K562 (cell line): ENCODE results near the gene SLC15A5. TPM values are rescaled to one million over a fixed set of nuclear protein-coding genes. Genes with fewer than 3 reads are reported as not detected.

Experiments used
- ATAC-seq: fragments of 200-7000 bp; cut with Tn5 transposase; 3 replicates; pipeline ENCODE4 v1.9.1; 2020; ENCODE audit warnings: moderate library complexity
- BruUV-seq: library from RNA; stranded (reverse); fragments of 400-500 nt; replicated peaks from 2 replicates; lab custom pipeline; 2021; lab: Mats Ljungman, UMichigan
- CTCF ChIA-PET: fragments of 300-600 bp; formaldehyde crosslinking; extraction: SDS; loops from one replicate; lab custom pipeline; 2021; ENCODE audit warnings: low intra/inter-chr PET ratio; lab: Yijun Ruan, JAX
- POLR2A ChIA-PET: fragments of 300-600, 350-650 bp; sonication (Branson Sonifier 250); formaldehyde crosslinking; extraction: SDS; loops from one replicate; lab custom pipeline; 2021; ENCODE audit warnings: antibody characterized with exemption, inconsistent platforms; lab: Yijun Ruan, JAX
- DNase-seq, 4 experiments: peaks; one replicate each; pipeline versions ENCODE4 v3.0.0 to v3.0.0-alpha.2; 2011 to 2018; ENCODE audit warnings: low spot score in 3 of 4, mixed read lengths in 3 of 4; ENCODE audit errors: extremely low read depth in 1 of 4
- FAIRE-seq: peaks from 2 replicates; lab custom pipeline; 2011; peaks lifted over from hg19 to GRCh38; lab: Jason Lieb, UNC
- H2AFZ ChIP-seq: 2 replicates; pipeline ENCODE4 v1.6.0; 2011; ENCODE audit warnings: low read depth, low read length, control low read depth, inconsistent platforms
- H3K27ac ChIP-seq: fragments of 200-600 bp; 3 replicates; pipeline ENCODE4 v1.8.0; 2011; ENCODE audit warnings: low read depth, mild to moderate bottlenecking, control low read depth, inconsistent platforms, low read length, moderate library complexity, mixed read lengths; ENCODE audit errors: extremely low read depth
- H3K27me3 ChIP-seq, 2 experiments: fragments of 300-600 bp in 1 of 2; 2 replicates in 1 of 2; 3 replicates in 1 of 2; pipeline versions ENCODE4 v1.6.0 to v1.8.0; 2011; ENCODE audit warnings: inconsistent platforms in 2 of 2, low read length in 2 of 2, mild to moderate bottlenecking in 1 of 2, mixed read lengths in 1 of 2, moderate library complexity in 1 of 2; ENCODE audit not compliant: control insufficient read depth in 2 of 2, insufficient read depth in 2 of 2
- H3K36me3 ChIP-seq: fragments of 300-600 bp; 3 replicates; pipeline ENCODE4 v1.8.0; 2011; ENCODE audit warnings: mild to moderate bottlenecking, low read length, inconsistent platforms; ENCODE audit not compliant: control insufficient read depth, insufficient read depth
- H3K4me1 ChIP-seq, 2 experiments: fragments of 200-600 bp in 1 of 2; replicated peaks in 1 of 2; 2 replicates in 1 of 2; 3 replicates in 1 of 2; pipeline versions ENCODE4 v1.5.1 to v1.8.0; 2011; ENCODE audit warnings: inconsistent platforms in 2 of 2, low read length in 2 of 2, mild to moderate bottlenecking in 1 of 2, mixed read lengths in 1 of 2, moderate library complexity in 1 of 2; ENCODE audit not compliant: control insufficient read depth in 2 of 2, insufficient read depth in 2 of 2
- H3K4me2 ChIP-seq: 2 replicates; pipeline ENCODE4 v1.6.1; 2011; ENCODE audit warnings: low read length, control low read depth, inconsistent platforms, mixed read lengths; ENCODE audit not compliant: insufficient read depth
- H3K4me3 ChIP-seq: fragments of 200-600 bp; sonication (generic), shearing (Covaris generic); 2 replicates; pipeline ENCODE4 v1.5.1; 2016; ENCODE audit warnings: control low read depth, inconsistent platforms
- H3K79me2 ChIP-seq: fragments of 200-600 bp; 3 replicates; pipeline ENCODE4 v1.8.0; 2011; ENCODE audit warnings: low read length, inconsistent platforms; ENCODE audit not compliant: control insufficient read depth, insufficient read depth
- H3K9ac ChIP-seq, 2 experiments: 2 replicates each; pipeline versions ENCODE4 v1.6.0 to v1.6.1; 2011; ENCODE audit warnings: low read depth in 2 of 2, low read length in 2 of 2, control low read depth in 1 of 2, inconsistent platforms in 1 of 2, mild to moderate bottlenecking in 1 of 2, mixed read lengths in 1 of 2; ENCODE audit not compliant: insufficient read depth in 1 of 2
- H3K9me1 ChIP-seq: one replicate; pipeline ENCODE4 v1.6.0; 2011; ENCODE audit warnings: inconsistent platforms, mild to moderate bottlenecking, low read length, moderate library complexity; ENCODE audit not compliant: control insufficient read depth, insufficient read depth
- H3K9me3 ChIP-seq: replicated peaks from 2 replicates; pipeline ENCODE4 v1.5.1; 2011; ENCODE audit warnings: low read depth, low read length, inconsistent platforms; ENCODE audit not compliant: control insufficient read depth, insufficient read depth
- H4K20me1 ChIP-seq: replicated peaks from 2 replicates; pipeline ENCODE4 v1.6.1; 2011; ENCODE audit warnings: low read length, inconsistent platforms, mixed read lengths; ENCODE audit not compliant: control insufficient read depth, insufficient read depth
- ZNF3 ChIP-seq: fragments of 250-450 bp; sonication (Bioruptor Pico); IDR thresholded peaks from 2 replicates; pipeline ENCODE4 v1.5.0; 2021; ENCODE audit warnings: mild to moderate bottlenecking, moderate library complexity
- ZNF785 ChIP-seq: fragments of 250-450 bp; sonication (Bioruptor Pico); IDR thresholded peaks from 2 replicates; pipeline ENCODE4 v1.4.0; 2020; ENCODE audit warnings: mild to moderate bottlenecking
- WGBS: fragments of 100-300 bp; shearing (Covaris generic); methylation state at CpG from one replicate; pipeline ENCODE4 v1.1.6; 2016; ENCODE audit warnings: low coverage, mixed read lengths; ENCODE audit not compliant: insufficient coverage; ENCODE audit errors: missing lambda C conversion rate; 5-methylcytosine and 5-hydroxymethylcytosine counted together
- in situ Hi-C: fragments of 300-500 bp; cut with MboI; formaldehyde crosslinking; loops from 4 replicates; pipeline ENCODE4 v1.15.0; 2018; ENCODE audit warnings: inconsistent platforms, mixed read lengths
- intact Hi-C: fragments of 100-400 bp; cut with micrococcal nuclease; formaldehyde crosslinking; loops from 2 replicates; pipeline ENCODE4 v1.14.2; 2022
- polyA plus RNA-seq, 8 experiments: library from polyadenylated mRNA; depleted of rRNA in 4 of 8; stranded (reverse) in 5 of 8; unstranded in 3 of 8; fragments of >200 nt; fragmentation: Nextera tagmentation in 2 of 8; fragmentation: Illumina TruSeq in 1 of 8; extraction: Ambion mirVana in 2 of 8; extraction: Trizol in 1 of 8; gene quantifications; 2 replicates each; pipeline versions ENCODE4 v1.2.1 to v1.2.3, GENCODE V29; 2011 to 2014; ENCODE audit warnings: inconsistent platforms in 1 of 8, missing spikeins in 1 of 8
- total RNA-seq, 7 experiments: library from RNA; depleted of rRNA in 6 of 7; stranded (reverse); fragments of >200 nt in 6 of 7; fragmentation: Illumina TruSeq in 2 of 7; extraction: Trizol in 2 of 7; gene quantifications; 2 replicates each; pipeline versions ENCODE4 v1.2.1 to v1.2.3, GENCODE V29; 2011 to 2021; ENCODE audit warnings: low replicate concordance in 1 of 7
- TF ChIP-seq, protein P1 (sequence below), 3 experiments: fragments of 200-800 bp in 1 of 3; fragments of 250-450 bp in 1 of 3; fragments of 450-650 bp in 1 of 3; sonication (Bioruptor Pico) in 1 of 3; sonication (Bioruptor generic) in 1 of 3; formaldehyde crosslinking in 1 of 3; IDR thresholded peaks; 2 replicates each; pipeline versions ENCODE4 v1.6.1 to v1.8.0; 2016 to 2022; ENCODE audit warnings: mild to moderate bottlenecking in 2 of 3, missing genetic modification characterization in 2 of 3, missing compliant biosample characterization in 1 of 3, moderate library complexity in 1 of 3

Gene SLC15A5
- total and polyA plus RNA-seq, 9 of the 15 experiments (the other 6 are each of a cell fraction or from before 2014, with no cell fraction given): not detected

DNA sequence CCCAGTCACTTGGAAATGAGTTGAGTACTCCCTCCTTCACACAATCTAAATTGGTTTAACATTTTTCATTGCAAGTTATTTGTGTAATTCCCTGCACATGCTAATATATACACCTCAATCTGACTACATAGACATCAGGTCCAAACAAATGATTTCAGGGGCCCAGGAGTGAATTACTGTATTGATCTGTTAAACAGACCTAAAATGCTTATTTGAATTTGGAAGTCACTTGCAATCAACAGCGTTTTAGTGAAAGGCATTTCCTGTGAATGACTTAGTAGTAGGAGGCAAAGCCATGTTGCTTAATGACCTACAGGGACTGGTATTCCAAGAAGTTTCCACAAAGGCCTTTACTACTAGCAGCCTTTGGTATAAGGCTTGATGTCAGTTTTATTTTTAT is 22.6 kb upstream of the SLC15A5 start:
- ATAC-seq (no peak), FAIRE-seq (no peak), DNase-seq (no peak)
- no peak for TF ChIP-seq ZNF3 (CRISPR knock-in tag)
- TF ChIP-seq ZNF785 (CRISPR knock-in tag): no peak
- TF ChIP-seq, protein P1, sequence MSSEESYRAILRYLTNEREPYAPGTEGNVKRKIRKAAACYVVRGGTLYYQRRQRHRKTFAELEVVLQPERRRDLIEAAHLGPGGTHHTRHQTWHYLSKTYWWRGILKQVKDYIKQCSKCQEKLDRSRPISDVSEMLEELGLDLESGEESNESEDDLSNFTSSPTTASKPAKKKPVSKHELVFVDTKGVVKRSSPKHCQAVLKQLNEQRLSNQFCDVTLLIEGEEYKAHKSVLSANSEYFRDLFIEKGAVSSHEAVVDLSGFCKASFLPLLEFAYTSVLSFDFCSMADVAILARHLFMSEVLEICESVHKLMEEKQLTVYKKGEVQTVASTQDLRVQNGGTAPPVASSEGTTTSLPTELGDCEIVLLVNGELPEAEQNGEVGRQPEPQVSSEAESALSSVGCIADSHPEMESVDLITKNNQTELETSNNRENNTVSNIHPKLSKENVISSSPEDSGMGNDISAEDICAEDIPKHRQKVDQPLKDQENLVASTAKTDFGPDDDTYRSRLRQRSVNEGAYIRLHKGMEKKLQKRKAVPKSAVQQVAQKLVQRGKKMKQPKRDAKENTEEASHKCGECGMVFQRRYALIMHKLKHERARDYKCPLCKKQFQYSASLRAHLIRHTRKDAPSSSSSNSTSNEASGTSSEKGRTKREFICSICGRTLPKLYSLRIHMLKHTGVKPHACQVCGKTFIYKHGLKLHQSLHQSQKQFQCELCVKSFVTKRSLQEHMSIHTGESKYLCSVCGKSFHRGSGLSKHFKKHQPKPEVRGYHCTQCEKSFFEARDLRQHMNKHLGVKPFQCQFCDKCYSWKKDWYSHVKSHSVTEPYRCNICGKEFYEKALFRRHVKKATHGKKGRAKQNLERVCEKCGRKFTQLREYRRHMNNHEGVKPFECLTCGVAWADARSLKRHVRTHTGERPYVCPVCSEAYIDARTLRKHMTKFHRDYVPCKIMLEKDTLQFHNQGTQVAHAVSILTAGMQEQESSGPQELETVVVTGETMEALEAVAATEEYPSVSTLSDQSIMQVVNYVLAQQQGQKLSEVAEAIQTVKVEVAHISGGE (CRISPR knock-in tag; IDR thresholded peaks at IDR 0.05): no peak
- Histone ChIP-seq H3K9ac (no peak overlapping the region), H3K9me1 (no peaks in the 10 kb centered on the region), H3K4me1 (no peaks in the 10 kb centered on the region), H3K79me2 (no peaks in the 10 kb centered on the region), H3K27me3 (no peaks in the 10 kb centered on the region), H3K36me3 (no peaks in the 10 kb centered on the region), H3K4me2 (no peak overlapping the region), H2AFZ (no peak overlapping the region), H3K4me3 (no peak overlapping the region), H3K27ac (no peak overlapping the region), H4K20me1 (no peaks in the 10 kb centered on the region), H3K9me3 (no peaks in the 10 kb centered on the region)
- CTCF ChIA-PET: no interaction called here
- intact Hi-C loops: no loop called here
- no TSS peak for BruUV-seq
- WGBS: 0% methylated on average over 1 of the region's 1 CpG
- in situ Hi-C loops: no loop called here
- POLR2A ChIA-PET: no interaction called here
